Endothelial cell of umbilical vein (primary cell): ENCODE data around the gene CCDC186. TPM values are rescaled to one million over a fixed set of nuclear protein-coding genes. Genes with fewer than 3 reads are reported as not detected.

ENCODE experiments used
- BruUV-seq: library from RNA; stranded (reverse); fragments of 400-500 nt; replicated peaks from 2 replicates; lab custom pipeline; 2021; lab: Mats Ljungman, UMichigan
- CTCF ChIA-PET: fragments of 300-600, 350-600 bp; sonication (Branson Sonifier 250); formaldehyde crosslinking; loops from one replicate; lab custom pipeline; 2021; ENCODE audit warnings: antibody characterized with exemption, inconsistent platforms; lab: Charles Lee
- POLR2A ChIA-PET: fragments of 300-600, 350-600 bp; sonication (Branson Sonifier 250); formaldehyde crosslinking; loops from one replicate; lab custom pipeline; 2021; ENCODE audit warnings: antibody characterized with exemption, inconsistent platforms; lab: Charles Lee
- DNase-seq: peaks from one replicate; pipeline ENCODE4 v3.0.0-alpha.2; 2011; ENCODE audit warnings: low read depth, low spot score
- FAIRE-seq: peaks from 2 replicates; lab custom pipeline; 2011; peaks lifted over from hg19 to GRCh38; lab: Jason Lieb, UNC
- H2AFZ ChIP-seq: 2 replicates; pipeline ENCODE4 v1.6.0; 2012; ENCODE audit warnings: low read depth, low read length, control low read depth, inconsistent platforms
- H3K27ac ChIP-seq: 2 replicates; pipeline ENCODE4 v1.5.1; 2011; ENCODE audit warnings: low read depth, mild to moderate bottlenecking, control low read depth, low read length, moderate library complexity; ENCODE audit not compliant: insufficient read depth
- H3K27me3 ChIP-seq, 2 experiments: 2 replicates each; pipeline versions ENCODE4 v1.6.0 to v1.6.1; 2011; ENCODE audit warnings: low read length in 2 of 2, mixed read lengths in 1 of 2; ENCODE audit not compliant: control insufficient read depth in 2 of 2, insufficient read depth in 2 of 2
- H3K36me3 ChIP-seq, 2 experiments: 2 replicates in 1 of 2; 3 replicates in 1 of 2; pipeline ENCODE4 v1.5.1; 2011; ENCODE audit warnings: low read length in 2 of 2, mild to moderate bottlenecking in 1 of 2, moderate library complexity in 1 of 2; ENCODE audit not compliant: control insufficient read depth in 2 of 2, insufficient read depth in 2 of 2; ENCODE audit errors: extremely low read depth in 1 of 2
- H3K4me1 ChIP-seq: 3 replicates; pipeline ENCODE4 v1.5.1; 2011; ENCODE audit warnings: mild to moderate bottlenecking, low read length; ENCODE audit not compliant: control insufficient read depth, insufficient read depth; ENCODE audit errors: extremely low read depth
- H3K4me2 ChIP-seq: 2 replicates; pipeline ENCODE4 v1.6.1; 2011; ENCODE audit warnings: low read length, control low read depth, mixed read lengths; ENCODE audit not compliant: insufficient read depth
- H3K4me3 ChIP-seq, 3 experiments: fragments of 200-600 bp in 1 of 3; sonication (generic), shearing (Covaris generic) in 1 of 3; replicated peaks in 1 of 3; 2 replicates each; pipeline ENCODE4 v1.5.1; 2011 to 2016; ENCODE audit warnings: control low read depth in 3 of 3, low read length in 3 of 3, mild to moderate bottlenecking in 2 of 3, inconsistent platforms in 1 of 3, low read depth in 1 of 3, moderate library complexity in 1 of 3; ENCODE audit not compliant: insufficient read depth in 1 of 3
- H3K79me2 ChIP-seq: 2 replicates; pipeline ENCODE4 v1.6.0; 2012; ENCODE audit warnings: low read length, inconsistent platforms; ENCODE audit not compliant: control insufficient read depth, insufficient read depth
- H3K9ac ChIP-seq: replicated peaks from 2 replicates; pipeline ENCODE3; 2011; ENCODE audit warnings: low read length, control low read depth; ENCODE audit not compliant: insufficient read depth; ENCODE audit errors: extremely low read depth
- H3K9me1 ChIP-seq: replicated peaks from 3 replicates; pipeline ENCODE4 v1.6.0; 2011; ENCODE audit warnings: mild to moderate bottlenecking, low read length; ENCODE audit not compliant: control insufficient read depth, insufficient read depth; ENCODE audit errors: extremely low read depth
- H3K9me3 ChIP-seq: replicated peaks from 2 replicates; pipeline ENCODE4 v1.5.1; 2012; ENCODE audit warnings: low read length, inconsistent platforms; ENCODE audit not compliant: control insufficient read depth, insufficient read depth
- H4K20me1 ChIP-seq: replicated peaks from 2 replicates; pipeline ENCODE3; 2011; ENCODE audit warnings: mild to moderate bottlenecking, low read length; ENCODE audit not compliant: control insufficient read depth, insufficient read depth; ENCODE audit errors: extremely low read depth
- CTCF ChIP-seq, 2 donors: IDR thresholded peaks; 1 replicate in 1 of 2; 2 replicates in 1 of 2; pipeline ENCODE4 v1.5.1; 2011; ENCODE audit warnings: low read length in 2 of 2, mild to moderate bottlenecking in 2 of 2, moderate library complexity in 2 of 2, control low read depth in 1 of 2, inconsistent platforms in 1 of 2, low read depth in 1 of 2; ENCODE audit not compliant: insufficient read depth in 1 of 2; ENCODE audit errors: extremely low read depth in 1 of 2
- EZH2 ChIP-seq: IDR thresholded peaks from 2 replicates; pipeline ENCODE4 v1.6.1; 2012; ENCODE audit warnings: borderline replicate concordance, low read depth, mild to moderate bottlenecking, moderate library complexity, low read length, inconsistent platforms; ENCODE audit not compliant: severe bottlenecking
- FOS ChIP-seq: IDR thresholded peaks from 2 replicates; pipeline ENCODE4 v1.6.1; 2011; ENCODE audit warnings: mild to moderate bottlenecking, low read length, moderate library complexity, borderline replicate concordance; ENCODE audit not compliant: insufficient read depth
- GATA2 ChIP-seq: IDR thresholded peaks from 2 replicates; pipeline ENCODE4 v1.7.0; 2011; ENCODE audit warnings: low read depth, mild to moderate bottlenecking, moderate library complexity, mixed read lengths, low read length; ENCODE audit not compliant: insufficient read length, insufficient read depth
- JUN ChIP-seq: IDR thresholded peaks from 2 replicates; pipeline ENCODE4 v1.6.1; 2011; ENCODE audit warnings: borderline replicate concordance, low read depth; ENCODE audit not compliant: insufficient read length, insufficient read depth
- MYC ChIP-seq: IDR thresholded peaks from one replicate; pipeline ENCODE4 v1.6.1; 2011; ENCODE audit warnings: mild to moderate bottlenecking, low read depth, low read length
- POLR2A ChIP-seq: IDR thresholded peaks from 2 replicates; pipeline ENCODE4 v1.6.1; 2012; ENCODE audit warnings: low read depth, mild to moderate bottlenecking, control low read depth, low read length
- POLR2AphosphoS5 ChIP-seq: IDR thresholded peaks from 2 replicates; pipeline ENCODE4 v1.6.1; 2012; ENCODE audit warnings: low read depth, mild to moderate bottlenecking, control low read depth, low read length, moderate library complexity; ENCODE audit not compliant: insufficient read depth
- dilution Hi-C: fragments of 300-500 bp; cut with MboI; formaldehyde crosslinking; loops from one replicate; pipeline ENCODE4 v1.15.0; 2019; ENCODE audit warnings: low sequenced_read_pairs; ENCODE audit not compliant: extremely low pct_ligation_motif_present
- intact Hi-C: fragments of 100-400 bp; cut with micrococcal nuclease; formaldehyde crosslinking; loops from one replicate; pipeline ENCODE4 v1.10.0; 2022
- polyA plus RNA-seq, 4 experiments: library from polyadenylated mRNA; depleted of rRNA in 3 of 4; stranded (reverse) in 3 of 4; unstranded in 1 of 4; fragments of >200 nt; gene quantifications; 2 replicates each; pipeline versions ENCODE4 v1.2.1 to v1.2.3, GENCODE V29; 2011 to 2012; ENCODE audit warnings: missing spikeins in 1 of 4
- total RNA-seq: library from RNA; stranded (reverse); gene quantifications from 2 replicates; pipeline ENCODE4 v1.2.3, GENCODE V29; 2021
- TF ChIP-seq, protein P1 (sequence below): IDR thresholded peaks from 2 replicates; pipeline ENCODE4 v1.6.1; 2011; ENCODE audit not compliant: insufficient read depth, insufficient read length

Gene CCDC186
- total and polyA plus RNA-seq, 2 donors (not counting 3 experiments of a cell fraction or from before 2014, with no cell fraction given), result 1.8 to 13.4 TPM

- Histone ChIP-seq H3K79me2 (no peaks in the 10 kb centered on the region), H4K20me1 (no peaks in the 10 kb centered on the region), H3K27me3 (peaks cover 0 to 4% of the 10 kb centered on the region in 2 experiments), H3K36me3 (peaks cover 0 to 2% of the 10 kb centered on the region in 2 experiments), H2AFZ (no peak overlapping the region), H3K9ac (no peak overlapping the region), H3K9me1 (no peaks in the 10 kb centered on the region), H3K4me1 (no peaks in the 10 kb centered on the region), H3K9me3 (no peaks in the 10 kb centered on the region), H3K4me3 (no peak overlapping the region), H3K27ac (no peak overlapping the region), H3K4me2 (no peak overlapping the region)
- CTCF ChIA-PET, result no interaction called here
- FAIRE-seq (no peak), DNase-seq (no peak)
- no TSS peak for BruUV-seq
- POLR2A ChIA-PET, result no interaction called here
- TF ChIP-seq GATA2, result no peak
- no peak for TF ChIP-seq MYC
- no peak for TF ChIP-seq JUN
- TF ChIP-seq, protein P1, sequence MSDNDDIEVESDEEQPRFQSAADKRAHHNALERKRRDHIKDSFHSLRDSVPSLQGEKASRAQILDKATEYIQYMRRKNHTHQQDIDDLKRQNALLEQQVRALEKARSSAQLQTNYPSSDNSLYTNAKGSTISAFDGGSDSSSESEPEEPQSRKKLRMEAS, result no peak
- no peak for TF ChIP-seq EZH2
- TF ChIP-seq FOS, result no peak
- TF ChIP-seq POLR2AphosphoS5, result no peak
- no peak for TF ChIP-seq CTCF (IDR thresholded peaks at IDR 0.05; ENCODE audit: extremely low read depth in 1 of 2, insufficient read depth in 1 of 2, low read depth in 1 of 2, low read length in 2 of 2)
- no peak for TF ChIP-seq POLR2A
- intact Hi-C loops, result no loop called here
- dilution Hi-C loops, result loop anchor here (10.0 kb wide), 1 partner anchor 314 kb away; no protein-coding TSS in a partner anchor
Observed at GRCh38 chr10:114118514-114118913, 55.5 kb downstream of the CCDC186 start.
